Keratinocyte (primary cell): ENCODE measurements around the gene CEP162. TPM values are rescaled to one million over a fixed set of nuclear protein-coding genes. Genes with fewer than 3 reads are reported as not detected.

Experiments used
- DNase-seq: peaks from one replicate; pipeline ENCODE4 v3.0.0-alpha.2; 2011; ENCODE audit warnings: low read depth, missing footprints, low spot score
- FAIRE-seq: peaks from 2 replicates; lab custom pipeline; 2011; peaks lifted over from hg19 to GRCh38; lab: Jason Lieb, UNC
- H2AFZ ChIP-seq: 2 replicates; pipeline ENCODE4 v1.6.0; 2012; ENCODE audit warnings: low read length, control low read depth, inconsistent platforms; ENCODE audit not compliant: control insufficient read depth
- H3K27ac ChIP-seq: 2 replicates; pipeline ENCODE4 v1.5.1; 2011; ENCODE audit warnings: low read length; ENCODE audit not compliant: control insufficient read depth, insufficient read depth
- H3K27me3 ChIP-seq: 3 replicates; pipeline ENCODE4 v1.6.0; 2011; ENCODE audit warnings: low read length; ENCODE audit not compliant: control insufficient read depth, insufficient read depth; ENCODE audit errors: extremely low read depth
- H3K36me3 ChIP-seq, 2 experiments: 2 replicates in 1 of 2; 3 replicates in 1 of 2; pipeline ENCODE4 v1.5.1; 2011; ENCODE audit warnings: low read length in 2 of 2, mild to moderate bottlenecking in 1 of 2; ENCODE audit not compliant: control insufficient read depth in 2 of 2, insufficient read depth in 2 of 2; ENCODE audit errors: extremely low read depth in 1 of 2
- H3K4me1 ChIP-seq: 3 replicates; pipeline ENCODE4 v1.5.1; 2011; ENCODE audit warnings: low read length; ENCODE audit not compliant: control insufficient read depth, insufficient read depth; ENCODE audit errors: extremely low read depth
- H3K4me2 ChIP-seq: 3 replicates; pipeline ENCODE4 v1.6.0; 2011; ENCODE audit warnings: low read depth, low read length; ENCODE audit not compliant: control insufficient read depth, insufficient read depth; ENCODE audit errors: extremely low read depth
- H3K4me3 ChIP-seq, 3 experiments: fragments of 200-600 bp in 1 of 3; sonication (generic) in 1 of 3; 2 replicates in 2 of 3; 3 replicates in 1 of 3; pipeline ENCODE4 v1.5.1; 2011 to 2016; ENCODE audit warnings: low read length in 3 of 3, mild to moderate bottlenecking in 3 of 3, control low read depth in 2 of 3, inconsistent platforms in 1 of 3, low read depth in 1 of 3, mixed read lengths in 1 of 3, mixed run types in 1 of 3, moderate library complexity in 1 of 3; ENCODE audit not compliant: control insufficient read depth in 2 of 3, insufficient read depth in 2 of 3; ENCODE audit errors: extremely low read depth in 1 of 3
- H3K79me2 ChIP-seq: 2 replicates; pipeline ENCODE4 v1.6.0; 2012; ENCODE audit warnings: low read length; ENCODE audit not compliant: control insufficient read depth, insufficient read depth
- H3K9ac ChIP-seq: 3 replicates; pipeline ENCODE4 v1.6.0; 2011; ENCODE audit warnings: low read length; ENCODE audit not compliant: control insufficient read depth, insufficient read depth; ENCODE audit errors: extremely low read depth
- H3K9me1 ChIP-seq: 3 replicates; pipeline ENCODE4 v1.6.0; 2011; ENCODE audit warnings: low read length; ENCODE audit not compliant: control insufficient read depth, insufficient read depth; ENCODE audit errors: extremely low read depth
- H3K9me3 ChIP-seq: 2 replicates; pipeline ENCODE4 v1.5.1; 2012; ENCODE audit warnings: low read depth, low read length; ENCODE audit not compliant: control insufficient read depth
- H4K20me1 ChIP-seq: 3 replicates; pipeline ENCODE4 v1.6.0; 2011; ENCODE audit warnings: low read length; ENCODE audit not compliant: control insufficient read depth, insufficient read depth; ENCODE audit errors: extremely low read depth
- EZH2 ChIP-seq: IDR thresholded peaks from one replicate; pipeline ENCODE4 v1.6.1; 2012; ENCODE audit warnings: inconsistent platforms, mild to moderate bottlenecking, low read length, moderate library complexity
- dilution Hi-C: fragments of 300-500 bp; cut with MboI; formaldehyde crosslinking; loops from one replicate; pipeline ENCODE4 v1.7.0; 2020; ENCODE audit warnings: low sequenced_read_pairs; ENCODE audit not compliant: extremely low pct_ligation_motif_present
- polyA plus RNA-seq, 5 experiments: library from polyadenylated mRNA; depleted of rRNA in 3 of 5; stranded (reverse) in 3 of 5; stranded (forward) in 1 of 5; unstranded in 1 of 5; fragments of >200 nt; gene quantifications; 1 replicate in 1 of 5; 2 replicates in 3 of 5; 3 replicates in 1 of 5; pipeline versions ENCODE4 v1.2.1 to v1.2.3, GENCODE V29; 2011 to 2012; ENCODE audit warnings: missing spikeins in 2 of 5, low read depth in 1 of 5, low replicate concordance in 1 of 5
- TF ChIP-seq, protein P1 (sequence below), 3 experiments: IDR thresholded peaks in 1 of 3; conservative IDR thresholded peaks in 1 of 3; optimal IDR thresholded peaks in 1 of 3; 2 replicates in 2 of 3; 3 replicates in 1 of 3; pipeline versions ENCODE3 to v1.5.1; 2011; ENCODE audit warnings: low read length in 3 of 3, mild to moderate bottlenecking in 3 of 3, moderate library complexity in 2 of 3, control low read depth in 1 of 3, inconsistent platforms in 1 of 3; ENCODE audit not compliant: insufficient read depth in 2 of 3; ENCODE audit errors: extremely low read depth in 1 of 3

Gene CEP162
- polyA plus RNA-seq, 1 donor (not counting 4 experiments of a cell fraction or from before 2014, with no cell fraction given) = 2.6 TPM

DNA sequence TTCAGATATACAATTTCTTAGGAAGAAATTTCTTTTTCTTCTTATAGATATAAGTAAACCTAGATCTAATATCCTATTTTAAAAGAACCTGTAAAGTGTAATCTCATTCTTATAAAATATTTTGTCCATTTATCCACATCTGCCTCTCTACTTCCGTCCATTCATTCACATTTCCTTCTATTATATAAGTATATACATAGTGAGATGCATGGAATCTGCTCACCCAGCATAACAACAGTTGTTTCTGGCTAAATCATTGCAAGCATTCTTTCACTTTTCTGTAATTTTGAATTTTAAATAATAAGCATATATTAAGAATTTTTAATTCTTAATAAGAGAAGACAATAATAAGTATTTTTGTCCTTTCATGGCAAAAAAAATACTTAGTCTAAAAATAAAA lies 45.4 kb downstream of the CEP162 start:
- no peak overlapping the region for H3K4me2 ChIP-seq
- dilution Hi-C loops = no loop called here
- no peak for TF ChIP-seq EZH2
- TF ChIP-seq, protein P1, sequence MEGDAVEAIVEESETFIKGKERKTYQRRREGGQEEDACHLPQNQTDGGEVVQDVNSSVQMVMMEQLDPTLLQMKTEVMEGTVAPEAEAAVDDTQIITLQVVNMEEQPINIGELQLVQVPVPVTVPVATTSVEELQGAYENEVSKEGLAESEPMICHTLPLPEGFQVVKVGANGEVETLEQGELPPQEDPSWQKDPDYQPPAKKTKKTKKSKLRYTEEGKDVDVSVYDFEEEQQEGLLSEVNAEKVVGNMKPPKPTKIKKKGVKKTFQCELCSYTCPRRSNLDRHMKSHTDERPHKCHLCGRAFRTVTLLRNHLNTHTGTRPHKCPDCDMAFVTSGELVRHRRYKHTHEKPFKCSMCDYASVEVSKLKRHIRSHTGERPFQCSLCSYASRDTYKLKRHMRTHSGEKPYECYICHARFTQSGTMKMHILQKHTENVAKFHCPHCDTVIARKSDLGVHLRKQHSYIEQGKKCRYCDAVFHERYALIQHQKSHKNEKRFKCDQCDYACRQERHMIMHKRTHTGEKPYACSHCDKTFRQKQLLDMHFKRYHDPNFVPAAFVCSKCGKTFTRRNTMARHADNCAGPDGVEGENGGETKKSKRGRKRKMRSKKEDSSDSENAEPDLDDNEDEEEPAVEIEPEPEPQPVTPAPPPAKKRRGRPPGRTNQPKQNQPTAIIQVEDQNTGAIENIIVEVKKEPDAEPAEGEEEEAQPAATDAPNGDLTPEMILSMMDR (optimal IDR thresholded peaks at IDR 0.05 in 1 of 3, IDR thresholded peaks at IDR 0.05 in 1 of 3, conservative IDR thresholded peaks at IDR 0.05 in 1 of 3; ENCODE audit: extremely low read depth in 1 of 3, insufficient read depth in 2 of 3, low read length in 3 of 3) = no peak
- no peak overlapping the region for H2AFZ ChIP-seq
- H3K27ac ChIP-seq = no peak overlapping the region
- H3K9ac ChIP-seq = no peak overlapping the region
- H3K27me3 ChIP-seq = no peaks in the 10 kb centered on the region
- FAIRE-seq (no peak), DNase-seq (no peak)
- no peak overlapping the region for H3K4me3 ChIP-seq
- H3K9me3 ChIP-seq = no peaks in the 10 kb centered on the region
- H3K4me1 ChIP-seq = no peaks in the 10 kb centered on the region
- H3K36me3 ChIP-seq = no peaks in the 10 kb centered on the region
- no peaks in the 10 kb centered on the region for H3K79me2 ChIP-seq
- no peaks in the 10 kb centered on the region for H3K9me1 ChIP-seq
- H4K20me1 ChIP-seq = no peaks in the 10 kb centered on the region

DNA sequence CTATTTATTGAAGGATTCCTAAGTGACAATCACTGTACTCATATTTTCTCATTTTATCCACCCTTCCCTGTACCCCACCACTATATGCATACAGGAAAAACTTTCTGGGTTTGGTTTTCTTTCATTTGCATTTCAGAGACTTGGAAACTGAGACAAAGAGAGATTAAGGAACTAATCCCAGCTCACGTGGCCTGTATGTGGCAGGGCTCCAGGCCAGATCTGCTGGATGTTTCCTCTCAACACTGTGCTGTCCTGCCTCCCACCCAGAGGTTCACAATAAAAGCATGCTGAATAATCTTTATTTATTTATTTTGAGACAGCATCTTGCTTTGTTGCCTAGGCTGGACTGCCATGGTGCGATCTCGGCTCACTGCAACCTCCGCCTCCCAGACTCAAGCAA lies 50.2 kb downstream of the CEP162 start:
- H3K9me1 ChIP-seq = no peaks in the 10 kb centered on the region
- FAIRE-seq (no peak), DNase-seq (no peak)
- no peaks in the 10 kb centered on the region for H4K20me1 ChIP-seq
- dilution Hi-C loops = no loop called here
- no peaks in the 10 kb centered on the region for H3K79me2 ChIP-seq
- TF ChIP-seq EZH2 = no peak
- TF ChIP-seq, protein P1 (optimal IDR thresholded peaks at IDR 0.05 in 1 of 3, IDR thresholded peaks at IDR 0.05 in 1 of 3, conservative IDR thresholded peaks at IDR 0.05 in 1 of 3; ENCODE audit: extremely low read depth in 1 of 3, insufficient read depth in 2 of 3, low read length in 3 of 3) = no peak
- no peak overlapping the region for H3K9ac ChIP-seq
- no peak overlapping the region for H3K4me2 ChIP-seq
- H3K9me3 ChIP-seq = no peaks in the 10 kb centered on the region
- no peak overlapping the region for H3K27ac ChIP-seq
- H3K4me1 ChIP-seq = no peaks in the 10 kb centered on the region
- no peak overlapping the region for H3K4me3 ChIP-seq
- no peaks in the 10 kb centered on the region for H3K27me3 ChIP-seq
- H3K36me3 ChIP-seq = no peaks in the 10 kb centered on the region
- H2AFZ ChIP-seq = no peak overlapping the region
